ENCODE data around the gene ZNF331.

GRCh38 chr19:53509845-53510244 is 28.1 kb upstream of the ZNF331 start:
- no peak for TF ChIP-seq CTCF (IDR thresholded peaks at IDR 0.05)
- no peak for TF ChIP-seq POLR2A (IDR thresholded peaks at IDR 0.05)

Data from thyroid gland (tissue), 4 donors.